ENCODE results near the gene VSTM4. TPM values are rescaled to one million over a fixed set of nuclear protein-coding genes. Genes with fewer than 3 reads are reported as not detected.

The VSTM4 gene
- total RNA-seq, 4 donors from 2014 or later = 13.4 to 38.2 (median 25.9) TPM

DNA sequence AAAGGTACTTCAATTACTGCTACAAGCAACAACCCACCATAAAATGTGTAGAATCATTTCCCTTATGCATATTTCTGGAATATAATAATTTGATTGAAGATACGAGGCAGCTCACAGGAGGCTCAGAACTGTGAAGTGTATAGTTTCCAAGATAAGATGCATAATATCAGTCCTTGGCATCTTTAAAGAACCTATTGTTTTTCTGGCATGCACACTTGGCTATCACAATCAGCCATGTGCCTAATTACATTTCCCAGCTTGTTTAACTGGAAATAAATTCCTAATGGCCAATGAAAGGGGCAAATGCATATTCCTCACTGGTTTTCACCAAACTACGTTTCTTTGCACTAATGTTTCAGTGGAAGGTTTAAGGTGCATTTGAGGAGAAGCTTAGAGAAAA, 92.3 kb downstream of the VSTM4 start:
- TF ChIP-seq CTCF (IDR thresholded peaks at IDR 0.05; ENCODE audit: low read depth) = no peak

GRCh38 chr10:49021685-49022084, 93.6 kb downstream of the VSTM4 start:
- TF ChIP-seq CTCF (IDR thresholded peaks at IDR 0.05; ENCODE audit: low read depth) = no peak

- no peak for TF ChIP-seq CTCF (IDR thresholded peaks at IDR 0.05; ENCODE audit: low read depth)
Observed at GRCh38 chr10:49015700-49016099, 99.6 kb downstream of the VSTM4 start.

DNA sequence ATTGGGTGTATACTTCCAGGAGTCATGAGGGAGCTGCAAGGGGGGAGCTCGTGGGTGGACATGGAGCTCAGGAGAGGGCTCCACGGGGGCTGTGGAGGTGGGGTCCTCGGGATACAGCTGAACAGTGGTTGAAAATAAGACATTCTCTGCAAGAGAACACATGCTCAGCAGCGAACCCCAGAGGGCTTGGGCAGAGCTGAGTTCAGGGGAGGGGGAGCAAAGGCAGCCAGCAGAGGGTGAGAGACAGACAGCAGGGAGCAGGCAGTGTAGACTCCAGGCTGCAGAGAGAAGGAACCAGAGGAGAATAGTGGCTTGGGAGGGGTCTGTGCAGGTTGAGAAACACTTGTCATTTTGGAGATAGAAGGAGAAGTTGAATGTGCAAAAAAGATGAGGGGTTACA, 102.7 kb downstream of the VSTM4 start:
- no peak for TF ChIP-seq CTCF (IDR thresholded peaks at IDR 0.05; ENCODE audit: low read depth)

DNA sequence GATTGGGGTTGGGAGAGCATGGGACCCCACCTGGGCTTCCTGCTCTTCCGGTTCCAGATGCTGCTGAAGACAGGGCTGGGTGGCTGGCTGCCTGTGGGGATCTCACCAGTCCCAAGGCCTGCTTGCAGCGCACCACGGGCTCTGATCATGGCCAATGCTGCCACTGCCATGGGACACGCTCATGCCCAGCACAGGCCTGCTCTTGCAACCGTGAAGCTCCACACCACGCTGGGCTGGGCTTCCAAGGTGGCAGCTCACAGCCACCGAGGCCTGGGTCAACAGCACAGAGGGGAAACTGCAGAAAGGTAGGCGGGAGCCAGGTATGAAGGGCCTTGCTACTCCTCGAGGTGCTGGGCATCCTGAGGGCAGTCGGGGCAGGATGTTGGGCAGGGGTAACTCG, 103.6 kb downstream of the VSTM4 start:
- no peak for TF ChIP-seq CTCF (IDR thresholded peaks at IDR 0.05; ENCODE audit: low read depth)

- no peak for TF ChIP-seq CTCF (IDR thresholded peaks at IDR 0.05; ENCODE audit: low read depth)
Observed at GRCh38 chr10:49010865-49011264, 104.5 kb downstream of the VSTM4 start.

GRCh38 chr10:49010295-49010694, 105.0 kb downstream of the VSTM4 start:
- no peak for TF ChIP-seq CTCF (IDR thresholded peaks at IDR 0.05; ENCODE audit: low read depth)

Data from subcutaneous adipose tissue (tissue), 4 donors.